NCI-H510A (cell line): Measurements from ENCODE around the gene GFOD2.

Experiments
- DNase-seq: peaks from one replicate; lab custom pipeline; 2025; lab: John Stamatoyannopoulos, UW

GFOD2 gene

GRCh38 chr16:67657751-67658518 is 61.2 kb downstream of the GFOD2 start:
- DNase-seq: no peak

GRCh38 chr16:67657017-67657608 is 62.0 kb downstream of the GFOD2 start:
- no peak for DNase-seq

- DNase-seq: no peak
Observed at GRCh38 chr16:67656344-67657016, 62.6 kb downstream of the GFOD2 start.

GRCh38 chr16:67655363-67655762 is 63.8 kb downstream of the GFOD2 start:
- no peak for DNase-seq

- DNase-seq: no peak
Observed at GRCh38 chr16:67654403-67654911, 64.7 kb downstream of the GFOD2 start.

- DNase-seq: no peak
Observed at GRCh38 chr16:67653789-67654402, 65.2 kb downstream of the GFOD2 start.

GRCh38 chr16:67653128-67653788 is 65.9 kb downstream of the GFOD2 start:
- DNase-seq: no peak

GRCh38 chr16:67652578-67653127 is 66.5 kb downstream of the GFOD2 start:
- no peak for DNase-seq

GRCh38 chr16:67651847-67652246 is 67.3 kb downstream of the GFOD2 start:
- no peak for DNase-seq

- DNase-seq: no peak
Observed at GRCh38 chr16:67651039-67651438, 68.1 kb downstream of the GFOD2 start.

- DNase-seq: no peak
Observed at GRCh38 chr16:67650023-67650422, 69.1 kb downstream of the GFOD2 start.

GRCh38 chr16:67649494-67649931 is 69.6 kb downstream of the GFOD2 start:
- DNase-seq: no peak

- DNase-seq: no peak
Observed at GRCh38 chr16:67648764-67649407, 70.2 kb downstream of the GFOD2 start.

- DNase-seq: no peak
Observed at GRCh38 chr16:67648088-67648763, 70.9 kb downstream of the GFOD2 start.

GRCh38 chr16:67647681-67648080 is 71.4 kb downstream of the GFOD2 start:
- DNase-seq: no peak

GRCh38 chr16:67647111-67647651 is 71.9 kb downstream of the GFOD2 start:
- DNase-seq: no peak

GRCh38 chr16:67645397-67646121 is 73.6 kb downstream of the GFOD2 start:
- DNase-seq: no peak

GRCh38 chr16:67644038-67644437 is 75.1 kb downstream of the GFOD2 start:
- no peak for DNase-seq
